T-cell (primary cell): ENCODE data around the gene CLEC17A. TPM values are rescaled to one million over a fixed set of nuclear protein-coding genes. Genes with fewer than 3 reads are reported as not detected.
A peak's percentile ranks its signal among the peaks of the same experiment; 100 is the strongest.
"Not testable (repeated sequence)": the region's sequence is repeated elsewhere in the genome, so short reads cannot be mapped to it uniquely, and the experiment has no call there.

Source experiments
- ATAC-seq, 4 experiments: fragments of 200-7000 bp in 3 of 4; fragments of 150-1000 bp in 1 of 4; cut with Tn5 transposase; replicated peaks in 1 of 4; 1 replicate in 3 of 4; 2 replicates in 1 of 4; pipeline ENCODE4 v1.10.0; 2021; ENCODE audit warnings: moderate library complexity in 3 of 4, mild to moderate bottlenecking in 2 of 4, moderate number of reproducible peaks in 1 of 4
- CTCF ChIA-PET, 2 donors: fragments of 300-600 bp; sonication (Branson Sonifier 250); formaldehyde crosslinking; loops; one replicate each; lab custom pipeline; 2022; ENCODE audit warnings: antibody characterized with exemption in 2 of 2; lab: Charles Lee
- POLR2A ChIA-PET, 2 donors: fragments of 300-600 bp; sonication (Branson Sonifier 250); formaldehyde crosslinking; loops; one replicate each; lab custom pipeline; 2022; ENCODE audit warnings: antibody characterized with exemption in 2 of 2; lab: Charles Lee
- DNase-seq, 35 experiments: peaks; one replicate each; pipeline versions ENCODE4 v3.0.0 to v3.0.0-alpha.2; 2013 to 2023
- H3K27ac ChIP-seq: one replicate; pipeline ENCODE4 v1.5.1; 2013; ENCODE audit warnings: low read length
- H3K27me3 ChIP-seq, 2 experiments: replicated peaks in 1 of 2; 1 replicate in 1 of 2; 2 replicates in 1 of 2; pipeline versions ENCODE4 v1.6.1 to v1.7.0; 2013; ENCODE audit warnings: low read length in 1 of 2, mixed read lengths in 1 of 2; ENCODE audit not compliant: control insufficient read depth in 2 of 2, insufficient read depth in 2 of 2; ENCODE audit errors: extremely low read depth in 1 of 2
- H3K36me3 ChIP-seq, 2 donors: 1 replicate in 1 of 2; 2 replicates in 1 of 2; pipeline versions ENCODE4 v1.6.1 to v1.7.0; 2013; ENCODE audit warnings: low read length in 1 of 2; ENCODE audit not compliant: control insufficient read depth in 2 of 2, insufficient read depth in 1 of 2; ENCODE audit errors: extremely low read depth in 1 of 2
- H3K4me1 ChIP-seq, 2 experiments: 1 replicate in 1 of 2; 2 replicates in 1 of 2; pipeline versions ENCODE4 v1.6.1 to v1.7.0; 2013; ENCODE audit warnings: low read length in 2 of 2, mixed read lengths in 1 of 2; ENCODE audit not compliant: insufficient read depth in 2 of 2, control insufficient read depth in 1 of 2; ENCODE audit errors: extremely low read depth in 1 of 2
- H3K4me3 ChIP-seq, 2 donors: 1 replicate in 1 of 2; 2 replicates in 1 of 2; pipeline versions ENCODE4 v1.5.1 to v1.7.0; 2013; ENCODE audit warnings: mild to moderate bottlenecking in 2 of 2, low read length in 1 of 2, moderate library complexity in 1 of 2; ENCODE audit not compliant: control insufficient read depth in 1 of 2; ENCODE audit errors: extremely low read depth in 1 of 2
- H3K9me3 ChIP-seq: 2 replicates; pipeline ENCODE4 v1.7.0; 2013
- H3K27ac Mint-ChIP-seq, 2 donors: one replicate each; pipeline ENCODE4 v1.8.0; 2020 to 2021; ENCODE audit warnings: mild to moderate bottlenecking in 2 of 2, mixed read lengths in 2 of 2
- H3K27me3 Mint-ChIP-seq, 2 donors: one replicate each; pipeline ENCODE4 v1.8.0; 2021 to 2022; ENCODE audit warnings: mixed read lengths in 2 of 2
- H3K36me3 Mint-ChIP-seq: one replicate; pipeline ENCODE4 v1.8.0; 2021; ENCODE audit warnings: mixed read lengths
- H3K4me1 Mint-ChIP-seq, 3 donors: one replicate each; pipeline ENCODE4 v1.8.0; 2020 to 2022; ENCODE audit warnings: mixed read lengths in 3 of 3, mild to moderate bottlenecking in 1 of 3
- H3K4me3 Mint-ChIP-seq, 3 donors: one replicate each; pipeline ENCODE4 v1.8.0; 2020 to 2022; ENCODE audit warnings: mild to moderate bottlenecking in 3 of 3, mixed read lengths in 3 of 3, moderate library complexity in 3 of 3
- H3K9me3 Mint-ChIP-seq, 3 donors: one replicate each; pipeline ENCODE4 v1.8.0; 2020 to 2022; ENCODE audit warnings: mixed read lengths in 3 of 3
- WGBS: methylation state at CpG from one replicate; pipeline ENCODE4 v1.1.5; 2013; ENCODE audit warnings: missing lambda C conversion rate; ENCODE audit not compliant: insufficient coverage; 5-methylcytosine and 5-hydroxymethylcytosine counted together
- total RNA-seq, 35 experiments: library from RNA in 6 of 35; stranded (reverse) in 6 of 35; fragments of 120-200 nt in 1 of 35; gene quantifications; one replicate each; pipeline versions ENCODE4 v1.2.1 to v1.2.4 and lab custom pipeline; 2013 to 2026

The CLEC17A gene
- total RNA-seq, 5 donors from 2014 or later (not counting 1 experiment from before 2014, with no cell fraction given), result 0.40 to 5.2 (median 1.1) TPM

DNA sequence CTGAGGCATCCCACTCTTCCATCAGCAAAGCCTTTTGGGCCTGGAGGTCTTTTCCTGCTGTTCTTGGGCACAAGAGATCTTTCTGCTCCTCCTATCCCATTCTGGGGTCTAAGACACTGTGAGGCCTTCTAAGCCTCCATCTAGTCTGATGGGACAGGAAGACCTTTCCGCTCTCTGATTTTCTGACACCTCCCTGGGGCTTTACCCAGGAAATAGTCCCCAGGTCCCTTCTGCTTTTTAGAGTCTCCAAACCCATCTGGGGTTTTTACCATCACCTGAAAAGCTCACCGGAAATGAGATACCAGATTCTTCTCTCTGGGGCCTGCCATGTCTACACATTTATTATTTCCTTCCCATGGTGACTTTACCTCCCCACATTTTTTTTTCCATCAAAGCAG lies 21.1 kb downstream of the CLEC17A start:
- peaks cover 0 to 2% of the 10 kb centered on the region in 2 experiments for H3K27me3 ChIP-seq
- no peaks in the 10 kb centered on the region for H3K36me3 ChIP-seq
- H3K4me1 ChIP-seq, result no peaks in the 10 kb centered on the region
- Mint-ChIP-seq H3K27ac (peak overlapping the region; percentile 34 to 75), H3K27me3 (no peaks in the 10 kb centered on the region), H3K36me3 (no peaks in the 10 kb centered on the region), H3K4me3 (no peak overlapping the region), H3K4me1 (peaks cover 6 to 10% (median 9%) of the 10 kb centered on the region in 3 donors), H3K9me3 (no peaks in the 10 kb centered on the region)
- ATAC-seq, result peak in 2 of 4 experiments; percentile 39 to 51
- no peaks in the 10 kb centered on the region for H3K9me3 ChIP-seq
- peak in 1 of 35 experiments; percentile 12 for DNase-seq
- H3K4me3 ChIP-seq, result no peak overlapping the region
- ChIA-PET POLR2A (no interaction called here), CTCF (interaction anchor here in 1 of 2 donors (0.8 kb wide), 1 partner anchor 10 kb away, joined by 3 read pairs; no protein-coding TSS in a partner anchor)
- H3K27ac ChIP-seq, result no peak overlapping the region
- WGBS, result 68% methylated on average over 2 of the region's 2 CpGs

DNA sequence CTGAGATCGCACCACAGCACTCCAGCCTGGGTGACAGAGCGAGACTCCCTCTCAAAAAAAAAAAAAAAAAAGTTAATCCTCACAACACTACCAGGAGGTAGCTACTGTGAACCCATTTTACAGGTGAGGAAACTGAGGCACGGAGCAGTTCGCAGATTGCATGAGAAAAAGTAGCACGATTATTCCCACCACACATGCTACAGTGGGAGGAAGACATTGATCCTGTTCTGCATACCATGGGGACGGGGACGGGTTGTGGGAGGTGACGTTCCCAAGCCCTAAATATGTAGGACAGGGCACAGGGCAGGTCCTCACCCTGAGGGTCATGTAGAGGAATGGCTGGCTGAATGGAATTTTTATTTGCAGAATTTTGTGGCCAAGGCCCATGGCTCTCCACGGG lies 23.7 kb downstream of the CLEC17A start:
- Mint-ChIP-seq H3K4me1 (peaks cover 6 to 10% (median 9%) of the 10 kb centered on the region in 3 donors), H3K4me3 (no peak overlapping the region), H3K36me3 (no peaks in the 10 kb centered on the region), H3K27me3 (no peaks in the 10 kb centered on the region), H3K9me3 (no peaks in the 10 kb centered on the region), H3K27ac (no peak overlapping the region)
- Histone ChIP-seq H3K9me3 (no peaks in the 10 kb centered on the region), H3K4me3 (no peak overlapping the region), H3K36me3 (no peaks in the 10 kb centered on the region), H3K27me3 (peaks cover 0 to 6% of the 10 kb centered on the region in 2 experiments), H3K27ac (no peak overlapping the region), H3K4me1 (no peaks in the 10 kb centered on the region)
- WGBS, result 70% methylated on average over 3 of the region's 9 CpGs
- ChIA-PET CTCF (interaction anchor here in 1 of 2 donors (0.7 kb wide), 1 partner anchor 1134 kb away, joined by 3 read pairs; no protein-coding TSS in a partner anchor), POLR2A (no interaction called here)
- no peak for DNase-seq
- no peak for ATAC-seq

DNA sequence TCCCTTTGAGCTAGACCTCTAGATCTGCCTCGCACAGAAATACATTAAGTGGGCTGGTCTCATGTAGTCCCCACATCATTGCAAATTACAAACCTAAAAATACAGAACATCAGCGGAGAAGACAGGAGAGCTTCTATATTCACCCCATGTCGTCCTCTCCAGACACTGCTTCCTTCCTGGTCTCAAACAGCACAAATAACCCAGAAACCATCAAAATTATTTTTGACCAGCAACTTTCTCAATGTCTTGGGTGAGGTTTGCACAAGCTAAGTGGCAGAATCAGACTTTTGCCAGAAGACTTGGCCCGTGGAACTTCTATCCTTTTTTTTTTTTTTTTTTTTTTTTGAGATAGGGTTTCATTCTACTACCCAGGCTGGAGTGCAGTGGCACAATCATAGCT lies 28.2 kb downstream of the CLEC17A start:
- DNase-seq (no peak), ATAC-seq (no peak)
- Mint-ChIP-seq H3K4me1 (peaks cover 0 to 4% (median 4%) of the 10 kb centered on the region in 3 donors), H3K9me3 (no peaks in the 10 kb centered on the region), H3K27me3 (peaks cover 0 to under 1% of the 10 kb centered on the region in 2 donors), H3K27ac (no peak overlapping the region), H3K36me3 (no peaks in the 10 kb centered on the region), H3K4me3 (no peak overlapping the region)
- 68% methylated on average over 3 of the region's 4 CpGs for WGBS
- POLR2A ChIA-PET, result no interaction called here
- H3K4me1 ChIP-seq, result no peaks in the 10 kb centered on the region
- H3K9me3 ChIP-seq, result no peaks in the 10 kb centered on the region
- H3K36me3 ChIP-seq, result no peaks in the 10 kb centered on the region
- H3K4me3 ChIP-seq, result no peak overlapping the region
- CTCF ChIA-PET, result interaction anchor here in 1 of 2 donors (0.6 kb wide), 1 partner anchor 1394 kb away, joined by 7 read pairs; no protein-coding TSS in a partner anchor
- H3K27me3 ChIP-seq, result peaks cover 0 to 4% of the 10 kb centered on the region in 2 experiments
- no peak overlapping the region for H3K27ac ChIP-seq

DNA sequence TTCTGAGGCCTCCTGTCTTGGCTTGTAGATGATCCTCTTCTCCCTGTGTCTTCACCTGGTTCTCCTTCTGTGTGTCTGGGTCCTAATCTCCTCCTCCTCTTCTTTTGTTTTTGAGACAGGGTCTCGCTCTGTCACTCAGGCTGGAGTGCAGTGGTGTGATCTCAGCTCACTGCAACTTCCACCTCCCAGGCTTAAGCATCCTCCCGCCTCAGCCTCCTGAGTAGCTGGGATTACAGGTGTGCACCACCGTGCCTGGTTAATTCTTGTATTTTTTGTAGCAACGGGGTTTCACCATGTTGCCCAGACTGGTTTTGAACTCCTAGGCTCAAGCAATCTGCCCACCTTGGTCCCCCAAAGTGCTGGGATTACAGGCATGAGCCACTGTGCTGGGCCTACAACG lies 29.4 kb downstream of the CLEC17A start:
- ATAC-seq, DNase-seq, H3K27ac Mint-ChIP-seq, POLR2A ChIA-PET, H3K4me3 ChIP-seq, H3K27ac ChIP-seq, H3K36me3 Mint-ChIP-seq, H3K4me1 Mint-ChIP-seq, H3K27me3 Mint-ChIP-seq, H3K4me1 ChIP-seq, H3K9me3 Mint-ChIP-seq, H3K9me3 ChIP-seq, CTCF ChIA-PET, H3K36me3 ChIP-seq, H3K4me3 Mint-ChIP-seq, H3K27me3 ChIP-seq: not testable (repeated sequence)
- 67% methylated on average over 3 of the region's 5 CpGs for WGBS

DNA sequence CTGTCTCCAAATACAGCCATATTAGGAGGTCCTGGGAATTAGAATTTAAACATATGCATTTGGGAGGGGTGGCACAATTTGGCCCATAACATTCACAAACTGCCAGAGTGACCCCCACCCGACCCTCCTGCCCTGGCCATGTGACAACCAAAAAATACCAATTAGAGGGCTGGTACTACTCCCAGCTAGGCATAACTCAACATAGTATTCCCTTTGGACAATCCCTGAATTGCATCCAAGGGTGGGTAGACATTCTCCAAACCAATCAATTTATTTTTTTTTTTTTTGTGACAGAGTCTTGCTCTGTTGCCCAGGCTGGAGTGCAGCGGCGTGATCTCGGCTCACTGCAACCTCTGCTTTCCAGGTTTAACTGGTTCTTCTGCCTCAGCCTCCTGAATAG lies 29.8 kb downstream of the CLEC17A start:
- H3K36me3 Mint-ChIP-seq, result no peaks in the 10 kb centered on the region
- WGBS, result 85% methylated on average over 3 of the region's 4 CpGs
- no peaks in the 10 kb centered on the region for H3K36me3 ChIP-seq
- ATAC-seq (no peak), DNase-seq (no peak)
- H3K4me3 Mint-ChIP-seq, result no peak overlapping the region
- peaks cover 0 to 4% (median 4%) of the 10 kb centered on the region in 3 donors for H3K4me1 Mint-ChIP-seq
- H3K9me3 Mint-ChIP-seq, result no peaks in the 10 kb centered on the region
- CTCF ChIA-PET, result interaction anchor here in 1 of 2 donors (0.7 kb wide), 1 partner anchor 23 kb away, joined by 3 read pairs; no protein-coding TSS in a partner anchor
- POLR2A ChIA-PET, result no interaction called here
- H3K27ac ChIP-seq, result no peak overlapping the region
- H3K4me3 ChIP-seq, result no peak overlapping the region
- H3K27me3 ChIP-seq, result peaks cover 0 to 4% of the 10 kb centered on the region in 2 experiments
- no peaks in the 10 kb centered on the region for H3K9me3 ChIP-seq
- peaks cover 3 to 6% of the 10 kb centered on the region in 2 donors for H3K27me3 Mint-ChIP-seq
- H3K4me1 ChIP-seq, result no peaks in the 10 kb centered on the region
- no peak overlapping the region for H3K27ac Mint-ChIP-seq

DNA sequence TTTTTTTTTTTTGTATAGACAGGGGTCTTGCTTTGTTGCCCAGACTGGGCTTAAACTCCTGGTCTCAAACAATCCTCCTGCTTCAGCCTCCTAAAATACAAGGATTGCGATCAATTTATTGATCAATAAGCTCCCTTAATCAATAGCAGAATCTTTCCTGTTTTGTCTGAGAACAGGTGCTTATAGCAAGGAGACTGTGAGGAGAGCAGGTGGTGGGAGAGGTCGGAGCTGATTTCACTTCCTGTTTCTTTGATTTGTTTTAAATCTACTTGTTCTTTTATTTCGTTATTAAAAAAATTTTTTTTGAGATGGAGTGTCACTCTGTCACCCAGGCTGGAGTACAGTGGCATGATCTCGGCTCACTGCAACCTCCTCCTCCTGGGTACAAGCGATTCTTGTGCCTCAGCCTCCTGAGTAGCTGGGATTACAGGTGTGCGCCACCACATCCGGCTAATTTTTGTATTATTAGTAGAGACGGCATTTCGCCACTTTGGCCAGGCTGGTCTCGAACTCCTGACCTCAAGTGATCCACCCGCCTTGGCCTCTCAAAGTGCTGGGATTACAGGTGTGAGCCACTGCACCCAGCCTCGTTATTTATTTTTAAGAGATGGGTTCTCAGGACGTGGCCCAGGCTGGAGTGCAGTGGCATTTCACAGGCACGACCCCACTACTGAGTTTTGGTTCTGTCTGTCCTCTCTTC lies 30.7 kb downstream of the CLEC17A start:
- not testable (repeated sequence) for H3K9me3 Mint-ChIP-seq, H3K36me3 ChIP-seq, H3K27me3 ChIP-seq, H3K4me3 ChIP-seq, DNase-seq, ATAC-seq, H3K9me3 ChIP-seq, H3K4me1 Mint-ChIP-seq, H3K27ac ChIP-seq, H3K27ac Mint-ChIP-seq, H3K4me3 Mint-ChIP-seq, H3K36me3 Mint-ChIP-seq, H3K4me1 ChIP-seq, H3K27me3 Mint-ChIP-seq
- WGBS, result 82% methylated on average over 5 of the region's 14 CpGs
- ChIA-PET POLR2A (interaction anchor here in 1 of 2 donors (0.7 kb wide), 1 partner anchor 78 kb away, joined by 4 read pairs; no protein-coding TSS in a partner anchor), CTCF (interaction anchor here (0.7 to 0.8 kb wide), 2 partner anchors 9 to 22 kb away, joined by 3 read pairs; no protein-coding TSS in a partner anchor)
